HEK293T (cell line): ENCODE data around the gene TACO1.

Experiments
- CTCF ChIA-PET: fragments of 350-600 bp; formaldehyde crosslinking; extraction: SDS; loops from one replicate; lab custom pipeline; 2021; ENCODE audit warnings: antibody characterized with exemption, inconsistent platforms; lab: Yijun Ruan, JAX
- POLR2A ChIA-PET: fragments of 350-600 bp; formaldehyde crosslinking; extraction: SDS; loops from one replicate; lab custom pipeline; 2020; ENCODE audit warnings: antibody characterized with exemption, inconsistent platforms; lab: Yijun Ruan, JAX
- DNase-seq: peaks from one replicate; pipeline ENCODE4 v3.0.0; 2012; ENCODE audit warnings: mixed read lengths; ENCODE audit errors: extremely low spot score
- ARNT ChIP-seq: fragments of 450-650 bp; IDR thresholded peaks from 2 replicates; pipeline ENCODE4 v1.6.1; 2017; ENCODE audit warnings: mild to moderate bottlenecking
- BHLHE40 ChIP-seq: fragments of 450-650 bp; IDR thresholded peaks from 2 replicates; pipeline ENCODE4 v1.6.1; 2016; ENCODE audit warnings: mild to moderate bottlenecking, moderate library complexity, borderline replicate concordance
- CTBP1 ChIP-seq: fragments of 450-650 bp; IDR thresholded peaks from 2 replicates; pipeline ENCODE4 v1.6.1; 2016; ENCODE audit warnings: borderline replicate concordance
- ELF4 ChIP-seq: fragments of 450-650 bp; IDR thresholded peaks from 2 replicates; pipeline ENCODE4 v1.6.1; 2017; ENCODE audit warnings: antibody characterized with exemption
- FOXA1 ChIP-seq: fragments of 450-650 bp; IDR thresholded peaks from 2 replicates; pipeline ENCODE4 v1.6.1; 2016; ENCODE audit warnings: mild to moderate bottlenecking
- FOXK2 ChIP-seq: fragments of 450-650 bp; IDR thresholded peaks from 2 replicates; pipeline ENCODE4 v1.6.1; 2016; ENCODE audit warnings: mild to moderate bottlenecking
- FOXM1 ChIP-seq: fragments of 450-650 bp; IDR thresholded peaks from 2 replicates; pipeline ENCODE4 v1.6.1; 2017; ENCODE audit warnings: mild to moderate bottlenecking, borderline replicate concordance
- HDGF ChIP-seq: fragments of 450-650 bp; IDR thresholded peaks from 2 replicates; pipeline ENCODE4 v1.6.1; 2017; ENCODE audit warnings: antibody characterized with exemption, borderline replicate concordance
- L3MBTL2 ChIP-seq: fragments of 450-650 bp; conservative IDR thresholded peaks from 2 replicates; pipeline ENCODE4 v1.6.1; 2016; ENCODE audit warnings: mild to moderate bottlenecking
- LEF1 ChIP-seq: fragments of 450-650 bp; IDR thresholded peaks from 2 replicates; pipeline ENCODE4 v1.6.1; 2017; ENCODE audit warnings: mild to moderate bottlenecking, borderline replicate concordance
- NFRKB ChIP-seq: fragments of 450-650 bp; IDR thresholded peaks from 2 replicates; pipeline ENCODE4 v1.6.1; 2016; ENCODE audit warnings: mild to moderate bottlenecking, moderate library complexity
- PKNOX1 ChIP-seq: fragments of 450-650 bp; IDR thresholded peaks from 2 replicates; pipeline ENCODE4 v1.6.1; 2016
- SP1 ChIP-seq: fragments of 450-650 bp; IDR thresholded peaks from 2 replicates; pipeline ENCODE4 v1.6.1; 2017
- SUZ12 ChIP-seq: fragments of 450-650 bp; IDR thresholded peaks from 2 replicates; pipeline ENCODE4 v1.6.1; 2016; ENCODE audit warnings: mild to moderate bottlenecking
- TARDBP ChIP-seq: fragments of 450-650 bp; IDR thresholded peaks from 2 replicates; pipeline ENCODE4 v1.6.1; 2016
- ZNF384 ChIP-seq: fragments of 450-650 bp; IDR thresholded peaks from 2 replicates; pipeline ENCODE4 v1.6.1; 2016

The TACO1 gene

GRCh38 chr17:63623786-63624530, 23.3 kb downstream of the TACO1 start:
- CTCF ChIA-PET = interaction anchor here (0.5 to 2.4 kb wide), 3 partner anchors 12 to 377 kb away, joined by 3 to 12 read pairs (median 4); partner anchors contain the start of gene STRADA
- POLR2A ChIA-PET = interaction anchor here (0.7 to 1.5 kb wide), 3 partner anchors 13 to 149 kb away, joined by 3 to 4 read pairs (median 3); partner anchors contain the start of gene CCDC47
- TF ChIP-seq ZNF384 (no peak), FOXM1 (no peak), FOXA1 (no peak), L3MBTL2 (no peak), PKNOX1 (no peak), TARDBP (no peak), ARNT (no peak), LEF1 (no peak), NFRKB (no peak), BHLHE40 (no peak)
- no peak for DNase-seq

DNA sequence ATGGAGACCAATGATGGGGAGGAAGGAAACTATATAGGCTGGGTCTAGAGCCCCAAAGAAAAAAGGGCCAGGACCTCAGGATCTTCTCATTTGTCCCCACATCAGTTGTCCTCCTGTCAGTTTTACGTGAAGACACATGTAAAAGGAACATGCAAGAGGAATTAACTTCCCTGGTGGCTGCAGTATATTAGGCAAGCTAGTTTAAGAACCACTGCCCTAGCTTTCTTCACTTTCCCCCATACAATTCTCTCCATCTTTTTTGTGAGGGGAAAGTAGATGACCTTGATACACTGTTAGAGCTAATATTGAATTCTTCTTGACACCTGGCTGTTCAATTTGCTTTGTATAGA, 23.8 kb downstream of the TACO1 start:
- ChIA-PET CTCF (interaction anchor here (0.6 to 2.4 kb wide), 4 partner anchors 13 to 146 kb away, joined by 3 to 12 read pairs (median 4); partner anchors contain the start of gene STRADA), POLR2A (interaction anchor here (1.5 kb wide), 1 partner anchor 148 kb away, joined by 3 read pairs; the partner anchor contains the start of gene CCDC47)
- no peak for DNase-seq
- TF ChIP-seq BHLHE40 (no peak), SP1 (no peak), FOXM1 (no peak), CTBP1 (no peak), ZNF384 (no peak), SUZ12 (no peak), TARDBP (no peak), PKNOX1 (no peak), ELF4 (no peak), L3MBTL2 (no peak)

DNA sequence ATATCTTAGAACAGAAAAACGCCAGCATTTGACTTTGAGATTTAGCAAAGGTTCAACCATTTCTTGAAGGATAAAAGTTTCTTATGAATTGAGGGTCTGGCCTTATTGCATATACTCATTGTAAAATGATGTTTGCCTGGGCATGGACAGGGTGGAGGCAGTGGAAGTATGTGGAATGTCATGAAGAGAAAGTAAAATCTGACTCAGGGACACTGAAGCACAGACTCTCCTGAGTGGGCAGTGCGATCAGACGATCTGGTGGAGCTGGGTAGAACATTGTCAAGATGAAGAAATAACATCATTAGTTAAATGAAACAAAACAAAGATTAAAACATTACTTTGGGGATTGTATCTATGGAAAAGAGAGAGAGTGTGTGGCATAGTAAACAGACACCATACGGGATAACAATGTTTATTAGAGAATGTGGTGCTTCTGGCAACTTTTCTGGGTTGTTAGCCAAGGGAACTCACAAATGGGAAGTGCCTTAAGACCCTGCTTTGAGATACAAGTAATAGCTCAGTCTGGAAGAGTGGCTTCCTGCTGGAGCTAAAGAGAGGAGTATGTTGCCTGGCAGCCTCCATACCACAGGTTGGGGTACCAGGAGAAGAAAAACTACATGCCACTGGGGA, 26.0 kb downstream of the TACO1 start:
- POLR2A ChIA-PET = interaction anchor here (1.1 to 1.2 kb wide), 2 partner anchors 10 to 11 kb away, joined by 3 to 4 read pairs; no protein-coding TSS in a partner anchor
- no peak for TF ChIP-seq TARDBP
- TF ChIP-seq FOXM1 = no peak
- no peak for TF ChIP-seq ARNT
- no peak for TF ChIP-seq PKNOX1
- TF ChIP-seq CTBP1 = no peak
- TF ChIP-seq SUZ12 = no peak
- no peak for TF ChIP-seq FOXA1
- no peak for TF ChIP-seq LEF1
- TF ChIP-seq ELF4 = no peak
- no peak for TF ChIP-seq FOXK2
- TF ChIP-seq NFRKB = no peak
- no peak for TF ChIP-seq L3MBTL2
- no peak for TF ChIP-seq HDGF
- no peak for TF ChIP-seq ZNF384
- no peak for TF ChIP-seq SP1
- no peak for TF ChIP-seq BHLHE40
- CTCF ChIA-PET = no interaction called here
- DNase-seq = no peak

DNA sequence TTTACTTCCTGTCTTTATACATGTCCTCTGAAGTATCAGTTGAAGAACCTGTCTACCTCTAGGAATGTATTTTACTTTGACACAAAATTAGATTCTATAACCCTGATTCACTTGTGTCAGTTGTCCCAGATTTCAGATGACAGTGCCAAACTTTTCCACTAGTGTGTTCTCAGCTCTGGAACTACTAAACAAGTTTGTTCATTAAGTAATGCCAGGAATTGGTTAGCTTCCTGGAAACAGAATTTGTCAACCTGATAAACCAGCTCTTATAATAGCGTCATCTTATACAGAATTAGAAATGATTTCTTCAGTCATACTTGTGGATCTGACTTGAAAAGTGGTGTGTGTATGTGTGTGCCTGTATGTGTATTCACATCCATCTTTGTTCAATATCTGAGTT, 28.9 kb downstream of the TACO1 start:
- CTCF ChIA-PET = interaction anchor here (0.6 kb wide), 1 partner anchor 72 kb away, joined by 3 read pairs; no protein-coding TSS in a partner anchor

More for the DNA sequence above, 28.9 kb downstream of the TACO1 start:
- no peak for DNase-seq
- no peak for TF ChIP-seq LEF1
- TF ChIP-seq SP1 = no peak
- TF ChIP-seq PKNOX1 = no peak
- no peak for TF ChIP-seq HDGF
- TF ChIP-seq ARNT = no peak
- TF ChIP-seq BHLHE40 = no peak
- TF ChIP-seq FOXK2 = no peak
- no peak for TF ChIP-seq CTBP1
- POLR2A ChIA-PET = interaction anchor here (1.8 kb wide), 1 partner anchor 8 kb away, joined by 4 read pairs; the partner anchor contains the start of gene MAP3K3
